HCT116 (cell line): ENCODE data around the gene STC2. TPM values are rescaled to one million over a fixed set of nuclear protein-coding genes. Genes with fewer than 3 reads are reported as not detected.

Source experiments
- ATAC-seq: fragments of 200-7000 bp; cut with Tn5 transposase; 2 replicates; pipeline ENCODE4 v1.9.1; 2020; ENCODE audit warnings: mild to moderate bottlenecking, moderate library complexity
- BruUV-seq: library from RNA; stranded (reverse); fragments of 400-500 nt; replicated peaks from 2 replicates; lab custom pipeline; 2021; lab: Mats Ljungman, UMichigan
- CTCF ChIA-PET: fragments of 300-600 bp; sonication (Branson Sonifier 250); formaldehyde crosslinking; loops from one replicate; lab custom pipeline; 2021; ENCODE audit warnings: antibody characterized with exemption; lab: Charles Lee
- POLR2A ChIA-PET: fragments of 300-600, 350-600 bp; sonication (Branson Sonifier 250); formaldehyde crosslinking; loops from one replicate; lab custom pipeline; 2021; ENCODE audit warnings: antibody characterized with exemption; lab: Charles Lee
- RAD21 ChIA-PET, 2 experiments: fragments of 300-600 bp; sonication (Branson Sonifier 250); formaldehyde crosslinking; loops; one replicate each; lab custom pipeline; 2023; ENCODE audit warnings: low total read pairs in 2 of 2; ENCODE audit not compliant: uncharacterized antibody in 2 of 2, unreplicated experiment in 2 of 2, low non-redundant PET in 1 of 2; lab: Charles Lee
- DNase-seq: peaks from one replicate; pipeline ENCODE4 v3.0.0-alpha.2; 2010; ENCODE audit warnings: low read depth, low spot score
- H2AFZ ChIP-seq: fragments of 200-600 bp; shearing (Covaris generic), sonication (generic); 2 replicates; pipeline ENCODE4 v1.6.1; 2017; ENCODE audit warnings: low read depth, mixed run types, mixed read lengths, antibody characterized with exemption, low read length; ENCODE audit not compliant: poor library complexity, severe bottlenecking
- H3K27ac ChIP-seq: 2 replicates; pipeline ENCODE4 v1.5.1; 2012; ENCODE audit warnings: low read depth, low read length
- H3K27me3 ChIP-seq: fragments of 200-600 bp; sonication (generic); 2 replicates; pipeline ENCODE4 v1.6.1; 2016; ENCODE audit warnings: mixed run types, low read length, mixed read lengths; ENCODE audit not compliant: insufficient read depth
- H3K36me3 ChIP-seq, 2 experiments: fragments of 200-500 bp in 1 of 2; fragments of 200-600 bp in 1 of 2; sonication (Bioruptor generic) in 1 of 2; sonication (generic) in 1 of 2; 2 replicates each; pipeline versions ENCODE4 v1.5.1 to v1.6.1; 2014 to 2016; ENCODE audit warnings: low read length in 2 of 2, inconsistent platforms in 1 of 2, mixed read lengths in 1 of 2, mixed run types in 1 of 2; ENCODE audit not compliant: insufficient read depth in 2 of 2, control insufficient read depth in 1 of 2
- H3K4me1 ChIP-seq, 2 experiments: fragments of 200-600 bp in 1 of 2; sonication (generic) in 1 of 2; 2 replicates each; pipeline versions ENCODE4 v1.5.1 to v1.6.1; 2012 to 2017; ENCODE audit warnings: low read length in 2 of 2, inconsistent platforms in 1 of 2, mild to moderate bottlenecking in 1 of 2, mixed read lengths in 1 of 2, mixed run types in 1 of 2, moderate library complexity in 1 of 2; ENCODE audit not compliant: insufficient read depth in 2 of 2, control insufficient read depth in 1 of 2
- H3K4me2 ChIP-seq: fragments of 200-600 bp; sonication (generic); 2 replicates; pipeline ENCODE4 v1.6.1; 2017; ENCODE audit warnings: mixed run types, low read length, mixed read lengths
- H3K4me3 ChIP-seq, 2 experiments: fragments of 200-600 bp in 1 of 2; sonication (generic) in 1 of 2; replicated peaks in 1 of 2; 2 replicates each; pipeline ENCODE4 v1.5.1; 2011 to 2016; ENCODE audit warnings: low read length in 2 of 2, control low read depth in 1 of 2, low read depth in 1 of 2, mild to moderate bottlenecking in 1 of 2, mixed read lengths in 1 of 2, mixed run types in 1 of 2
- H3K79me2 ChIP-seq: fragments of 200-600 bp; sonication (generic); 2 replicates; pipeline ENCODE4 v1.6.1; 2017; ENCODE audit warnings: mild to moderate bottlenecking, mixed run types, low read length, moderate library complexity, mixed read lengths; ENCODE audit not compliant: insufficient read depth
- H3K9ac ChIP-seq: fragments of 200-600 bp; sonication (generic); 2 replicates; pipeline ENCODE4 v1.6.1; 2016; ENCODE audit warnings: low read length, mixed read lengths
- H3K9me2 ChIP-seq: fragments of 200-600 bp; sonication (generic), shearing (Covaris generic); 2 replicates; pipeline ENCODE4 v1.6.1; 2017; ENCODE audit warnings: mixed run types, mild to moderate bottlenecking, moderate library complexity; ENCODE audit not compliant: insufficient read depth
- H3K9me3 ChIP-seq, 2 experiments: fragments of 200-500 bp in 1 of 2; fragments of 200-600 bp in 1 of 2; sonication (Bioruptor generic) in 1 of 2; sonication (generic) in 1 of 2; 2 replicates each; pipeline ENCODE4 v1.6.1; 2014 to 2017; ENCODE audit warnings: low read length in 2 of 2, mixed read lengths in 2 of 2, inconsistent platforms in 1 of 2, low read depth in 1 of 2, mild to moderate bottlenecking in 1 of 2, mixed run types in 1 of 2, moderate library complexity in 1 of 2; ENCODE audit not compliant: control insufficient read depth in 1 of 2, insufficient read depth in 1 of 2
- H4K20me1 ChIP-seq: fragments of 200-600 bp; sonication (generic), shearing (Covaris generic); 2 replicates; pipeline ENCODE4 v1.6.1; 2017; ENCODE audit warnings: mixed run types, mild to moderate bottlenecking, moderate library complexity; ENCODE audit not compliant: insufficient read depth
- EGR1 ChIP-seq: IDR thresholded peaks from 2 replicates; pipeline ENCODE4 v1.6.1; 2012; ENCODE audit warnings: low read depth
- EZH2phosphoT487 ChIP-seq: fragments of 200-600 bp; IDR thresholded peaks from 2 replicates; pipeline ENCODE4 v1.6.1; 2018; ENCODE audit warnings: antibody characterized with exemption, borderline replicate concordance
- FOSL1 ChIP-seq: IDR thresholded peaks from 2 replicates; pipeline ENCODE4 v1.6.1; 2012; ENCODE audit warnings: low read depth
- JUND ChIP-seq: IDR thresholded peaks from 2 replicates; pipeline ENCODE4 v1.6.1; 2012
- POLR2A ChIP-seq: IDR thresholded peaks from 2 replicates; pipeline ENCODE4 v1.7.0; 2011; ENCODE audit warnings: borderline replicate concordance; ENCODE audit not compliant: insufficient read depth, insufficient read length; ENCODE audit errors: extremely low read depth
- POLR2AphosphoS5 ChIP-seq: IDR thresholded peaks from 2 replicates; pipeline ENCODE4 v1.6.1; 2011; ENCODE audit warnings: mild to moderate bottlenecking, low read depth, low read length, moderate library complexity
- SP1 ChIP-seq: IDR thresholded peaks from 2 replicates; pipeline ENCODE4 v1.6.1; 2012; ENCODE audit warnings: low read depth
- TCF7L2 ChIP-seq: IDR thresholded peaks from 2 replicates; pipeline ENCODE4 v1.7.0; 2011; ENCODE audit warnings: borderline replicate concordance, inconsistent platforms; ENCODE audit not compliant: insufficient read depth, insufficient read length; ENCODE audit errors: extremely low read depth
- YY1 ChIP-seq: IDR thresholded peaks from 2 replicates; pipeline ENCODE4 v1.6.1; 2011; ENCODE audit warnings: low read length, low read depth, moderate library complexity, mild to moderate bottlenecking; ENCODE audit not compliant: insufficient replicate concordance; ENCODE audit errors: extremely low read depth
- intact Hi-C: fragments of 100-400 bp; cut with micrococcal nuclease; formaldehyde crosslinking; loops from 2 replicates; pipeline ENCODE4 v1.10.0; 2022
- total RNA-seq: library from RNA; stranded (reverse); gene quantifications from one replicate; pipeline ENCODE4 v1.2.1, GENCODE V29; 2021; ENCODE audit not compliant: unreplicated experiment
- TF ChIP-seq, protein P1 (sequence below), 3 experiments: fragments of 200-600 bp in 1 of 3; sonication (generic) in 1 of 3; IDR thresholded peaks in 2 of 3; conservative IDR thresholded peaks in 1 of 3; 2 replicates each; pipeline ENCODE4 v1.5.1; 2012 to 2017; ENCODE audit warnings: low read depth in 2 of 3, low read length in 2 of 3, antibody characterized with exemption in 1 of 3, borderline replicate concordance in 1 of 3, control low read depth in 1 of 3, mild to moderate bottlenecking in 1 of 3, mixed read lengths in 1 of 3, mixed run types in 1 of 3, moderate library complexity in 1 of 3; ENCODE audit not compliant: insufficient read depth in 1 of 3
- TF ChIP-seq, protein P2 (sequence below): IDR thresholded peaks from 2 replicates; pipeline ENCODE4 v1.6.1; 2012; ENCODE audit warnings: low read depth

The STC2 gene
- total RNA-seq, 1 experiment from 2014 or later, result 97.3 TPM

DNA sequence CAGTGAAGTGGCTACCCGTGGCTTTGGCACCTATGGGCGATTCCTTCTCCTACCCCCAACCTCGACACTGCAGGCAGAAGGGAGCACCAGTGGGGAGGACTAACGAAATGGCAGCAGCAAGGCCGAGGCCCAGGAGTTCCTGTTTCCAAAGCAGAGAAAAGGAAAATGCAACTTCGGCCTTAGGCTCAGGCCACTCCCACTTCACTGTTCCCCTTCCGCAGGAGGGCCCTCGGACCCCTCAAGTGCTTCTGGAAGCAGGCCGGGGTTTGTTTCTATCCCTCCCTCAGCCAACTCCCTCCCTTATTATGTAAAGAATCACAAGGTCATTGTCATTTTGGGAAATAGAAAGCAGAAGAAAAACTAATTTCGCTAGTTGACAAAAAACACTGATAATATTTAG, 56.8 kb downstream of the STC2 start:
- ChIA-PET RAD21 (no interaction called here), POLR2A (no interaction called here), CTCF (no interaction called here)
- intact Hi-C loops, result no loop called here
- no peaks in the 10 kb centered on the region for H4K20me1 ChIP-seq
- no peak overlapping the region for H3K27ac ChIP-seq
- H3K9me3 ChIP-seq, result no peaks in the 10 kb centered on the region
- no peak overlapping the region for H3K9ac ChIP-seq
- TF ChIP-seq, protein P1, sequence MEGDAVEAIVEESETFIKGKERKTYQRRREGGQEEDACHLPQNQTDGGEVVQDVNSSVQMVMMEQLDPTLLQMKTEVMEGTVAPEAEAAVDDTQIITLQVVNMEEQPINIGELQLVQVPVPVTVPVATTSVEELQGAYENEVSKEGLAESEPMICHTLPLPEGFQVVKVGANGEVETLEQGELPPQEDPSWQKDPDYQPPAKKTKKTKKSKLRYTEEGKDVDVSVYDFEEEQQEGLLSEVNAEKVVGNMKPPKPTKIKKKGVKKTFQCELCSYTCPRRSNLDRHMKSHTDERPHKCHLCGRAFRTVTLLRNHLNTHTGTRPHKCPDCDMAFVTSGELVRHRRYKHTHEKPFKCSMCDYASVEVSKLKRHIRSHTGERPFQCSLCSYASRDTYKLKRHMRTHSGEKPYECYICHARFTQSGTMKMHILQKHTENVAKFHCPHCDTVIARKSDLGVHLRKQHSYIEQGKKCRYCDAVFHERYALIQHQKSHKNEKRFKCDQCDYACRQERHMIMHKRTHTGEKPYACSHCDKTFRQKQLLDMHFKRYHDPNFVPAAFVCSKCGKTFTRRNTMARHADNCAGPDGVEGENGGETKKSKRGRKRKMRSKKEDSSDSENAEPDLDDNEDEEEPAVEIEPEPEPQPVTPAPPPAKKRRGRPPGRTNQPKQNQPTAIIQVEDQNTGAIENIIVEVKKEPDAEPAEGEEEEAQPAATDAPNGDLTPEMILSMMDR (IDR thresholded peaks at IDR 0.05 in 2 of 3, conservative IDR thresholded peaks at IDR 0.05 in 1 of 3; ENCODE audit: borderline replicate concordance in 1 of 3, insufficient read depth in 1 of 3, low read depth in 2 of 3, low read length in 2 of 3), result no peak
- TF ChIP-seq TCF7L2 (no peak), SP1 (no peak), EGR1 (no peak), JUND (no peak), POLR2A (no peak), EZH2phosphoT487 (no peak), POLR2AphosphoS5 (no peak), FOSL1 (no peak), YY1 (no peak)
- TF ChIP-seq, protein P2, sequence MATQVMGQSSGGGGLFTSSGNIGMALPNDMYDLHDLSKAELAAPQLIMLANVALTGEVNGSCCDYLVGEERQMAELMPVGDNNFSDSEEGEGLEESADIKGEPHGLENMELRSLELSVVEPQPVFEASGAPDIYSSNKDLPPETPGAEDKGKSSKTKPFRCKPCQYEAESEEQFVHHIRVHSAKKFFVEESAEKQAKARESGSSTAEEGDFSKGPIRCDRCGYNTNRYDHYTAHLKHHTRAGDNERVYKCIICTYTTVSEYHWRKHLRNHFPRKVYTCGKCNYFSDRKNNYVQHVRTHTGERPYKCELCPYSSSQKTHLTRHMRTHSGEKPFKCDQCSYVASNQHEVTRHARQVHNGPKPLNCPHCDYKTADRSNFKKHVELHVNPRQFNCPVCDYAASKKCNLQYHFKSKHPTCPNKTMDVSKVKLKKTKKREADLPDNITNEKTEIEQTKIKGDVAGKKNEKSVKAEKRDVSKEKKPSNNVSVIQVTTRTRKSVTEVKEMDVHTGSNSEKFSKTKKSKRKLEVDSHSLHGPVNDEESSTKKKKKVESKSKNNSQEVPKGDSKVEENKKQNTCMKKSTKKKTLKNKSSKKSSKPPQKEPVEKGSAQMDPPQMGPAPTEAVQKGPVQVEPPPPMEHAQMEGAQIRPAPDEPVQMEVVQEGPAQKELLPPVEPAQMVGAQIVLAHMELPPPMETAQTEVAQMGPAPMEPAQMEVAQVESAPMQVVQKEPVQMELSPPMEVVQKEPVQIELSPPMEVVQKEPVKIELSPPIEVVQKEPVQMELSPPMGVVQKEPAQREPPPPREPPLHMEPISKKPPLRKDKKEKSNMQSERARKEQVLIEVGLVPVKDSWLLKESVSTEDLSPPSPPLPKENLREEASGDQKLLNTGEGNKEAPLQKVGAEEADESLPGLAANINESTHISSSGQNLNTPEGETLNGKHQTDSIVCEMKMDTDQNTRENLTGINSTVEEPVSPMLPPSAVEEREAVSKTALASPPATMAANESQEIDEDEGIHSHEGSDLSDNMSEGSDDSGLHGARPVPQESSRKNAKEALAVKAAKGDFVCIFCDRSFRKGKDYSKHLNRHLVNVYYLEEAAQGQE, result no peak
- H3K27me3 ChIP-seq, result no peaks in the 10 kb centered on the region
- H3K9me2 ChIP-seq, result no peaks in the 10 kb centered on the region
- H3K79me2 ChIP-seq, result no peaks in the 10 kb centered on the region
- H3K4me2 ChIP-seq, result no peak overlapping the region
- no peak overlapping the region for H2AFZ ChIP-seq
- H3K4me1 ChIP-seq, result no peaks in the 10 kb centered on the region
- ATAC-seq, result no peak
- no TSS peak for BruUV-seq
- H3K4me3 ChIP-seq, result no peak overlapping the region
- no peak for DNase-seq
- no peaks in the 10 kb centered on the region for H3K36me3 ChIP-seq
